SU-DHL-6 (cell line): ENCODE results near the gene ASTN2.

ENCODE experiments used
- H2AFZ ChIP-seq: fragments of 200-600 bp; sonication (generic); 2 replicates; pipeline ENCODE4 v1.6.1; 2014; ENCODE audit warnings: low read depth, mild to moderate bottlenecking, moderate library complexity, mixed read lengths, antibody characterized with exemption, low read length; ENCODE audit not compliant: severe bottlenecking
- H3F3A ChIP-seq: fragments of 200-600 bp; shearing (Covaris generic); 2 replicates; pipeline ENCODE4 v1.6.0; 2016; ENCODE audit warnings: antibody characterized with exemption, mild to moderate bottlenecking; ENCODE audit not compliant: insufficient read depth
- H3K27ac ChIP-seq: fragments of 200-600 bp; sonication (generic); 2 replicates; pipeline ENCODE4 v1.5.1; 2016; ENCODE audit warnings: low read depth, mild to moderate bottlenecking, low read length, moderate library complexity, mixed read lengths
- H3K27me3 ChIP-seq: fragments of 200-600 bp; sonication (generic), shearing (Covaris generic); 2 replicates; pipeline ENCODE4 v1.6.0; 2014; ENCODE audit warnings: mild to moderate bottlenecking, low read length
- H3K36me3 ChIP-seq: fragments of 200-600 bp; sonication (generic); 2 replicates; pipeline ENCODE4 v1.6.1; 2014; ENCODE audit warnings: mild to moderate bottlenecking, low read length, mixed read lengths
- H3K4me2 ChIP-seq: fragments of 300-600, 200-600 bp; shearing (Covaris generic), sonication (generic); 2 replicates; pipeline ENCODE4 v1.6.0; 2014; ENCODE audit warnings: low read length, low read depth, mild to moderate bottlenecking; ENCODE audit not compliant: poor library complexity, severe bottlenecking
- H3K4me3 ChIP-seq: fragments of 200-600 bp; sonication (generic); 2 replicates; pipeline ENCODE4 v1.5.1; 2014; ENCODE audit warnings: antibody characterized with exemption, low read length, mild to moderate bottlenecking, mixed read lengths; ENCODE audit not compliant: insufficient read depth, poor library complexity, severe bottlenecking
- H3K79me2 ChIP-seq: fragments of 200-600 bp; sonication (generic); 2 replicates; pipeline ENCODE4 v1.6.1; 2014; ENCODE audit warnings: mild to moderate bottlenecking, low read length, moderate library complexity; ENCODE audit not compliant: insufficient read depth
- H3K9ac ChIP-seq: fragments of 200-600 bp; sonication (generic); 2 replicates; pipeline ENCODE4 v1.7.0; 2014; ENCODE audit warnings: mild to moderate bottlenecking, low read length
- H3K9me2 ChIP-seq: fragments of 200-600 bp; sonication (generic); replicated peaks from 2 replicates; pipeline ENCODE4 v1.6.1; 2014; ENCODE audit warnings: low read length; ENCODE audit not compliant: insufficient read depth
- H3K9me3 ChIP-seq: fragments of 200-600 bp; sonication (generic); 2 replicates; pipeline ENCODE4 v1.6.1; 2014; ENCODE audit warnings: low read length, mixed read lengths; ENCODE audit not compliant: insufficient read depth
- H4K20me1 ChIP-seq: fragments of 200-600 bp; sonication (generic); 2 replicates; pipeline ENCODE4 v1.6.1; 2014; ENCODE audit warnings: low read depth, mild to moderate bottlenecking, antibody characterized with exemption, low read length, moderate library complexity, mixed read lengths
- CTCF ChIP-seq: fragments of 200-600 bp; sonication (generic); IDR thresholded peaks from one replicate; pipeline ENCODE4 v1.5.1; 2017; ENCODE audit warnings: antibody characterized with exemption, mild to moderate bottlenecking, low read length, moderate library complexity; ENCODE audit not compliant: insufficient read depth, poor library complexity, severe bottlenecking
- EZH2phosphoT487 ChIP-seq: fragments of 200-600 bp; sonication (generic), shearing (Covaris generic); conservative IDR thresholded peaks from 2 replicates; pipeline ENCODE4 v1.6.1; 2018; ENCODE audit warnings: mild to moderate bottlenecking, antibody characterized with exemption, low read length, moderate library complexity, mixed read lengths

The ASTN2 gene

GRCh38 chr9:116749176-116749575 is 665.7 kb downstream of the ASTN2 start:
- H3K4me2 ChIP-seq = no peak overlapping the region
- H3K79me2 ChIP-seq = no peaks in the 10 kb centered on the region
- H3F3A ChIP-seq = no peaks in the 10 kb centered on the region
- TF ChIP-seq CTCF = no peak
- TF ChIP-seq EZH2phosphoT487 = no peak
- no peaks in the 10 kb centered on the region for H3K9me3 ChIP-seq
- H3K4me3 ChIP-seq = no peak overlapping the region
- no peaks in the 10 kb centered on the region for H3K36me3 ChIP-seq
- no peaks in the 10 kb centered on the region for H3K9me2 ChIP-seq
- no peaks in the 10 kb centered on the region for H3K27me3 ChIP-seq
- no peak overlapping the region for H3K9ac ChIP-seq
- no peak overlapping the region for H3K27ac ChIP-seq
- H4K20me1 ChIP-seq = no peaks in the 10 kb centered on the region
- no peak overlapping the region for H2AFZ ChIP-seq

- H3K4me2 ChIP-seq = no peak overlapping the region
- TF ChIP-seq CTCF (no peak), EZH2phosphoT487 (no peak)
- H3K27me3 ChIP-seq = no peaks in the 10 kb centered on the region
- no peaks in the 10 kb centered on the region for H3K36me3 ChIP-seq
- no peak overlapping the region for H3K4me3 ChIP-seq
- no peaks in the 10 kb centered on the region for H3K9me2 ChIP-seq
- H3K27ac ChIP-seq = no peak overlapping the region
- no peaks in the 10 kb centered on the region for H3K9me3 ChIP-seq
- H3F3A ChIP-seq = no peaks in the 10 kb centered on the region
- no peaks in the 10 kb centered on the region for H3K79me2 ChIP-seq
- H2AFZ ChIP-seq = no peak overlapping the region
- no peaks in the 10 kb centered on the region for H4K20me1 ChIP-seq
- H3K9ac ChIP-seq = no peak overlapping the region
Observed at GRCh38 chr9:116741742-116742141, 673.1 kb downstream of the ASTN2 start.

GRCh38 chr9:116741086-116741740 is 673.6 kb downstream of the ASTN2 start:
- Histone ChIP-seq H3K27ac (no peak overlapping the region), H4K20me1 (no peaks in the 10 kb centered on the region), H3K4me3 (no peak overlapping the region), H3F3A (no peaks in the 10 kb centered on the region), H3K79me2 (no peaks in the 10 kb centered on the region), H3K9me2 (no peaks in the 10 kb centered on the region), H2AFZ (no peak overlapping the region), H3K9ac (no peak overlapping the region), H3K9me3 (no peaks in the 10 kb centered on the region), H3K27me3 (no peaks in the 10 kb centered on the region), H3K4me2 (no peak overlapping the region), H3K36me3 (no peaks in the 10 kb centered on the region)
- TF ChIP-seq EZH2phosphoT487 = no peak
- no peak for TF ChIP-seq CTCF
